ENCODE data around the gene RCBTB1. TPM values are rescaled to one million over a fixed set of nuclear protein-coding genes. Genes with fewer than 3 reads are reported as not detected.
"Not testable (repeated sequence)": the region's sequence is repeated elsewhere in the genome, so short reads cannot be mapped to it uniquely, and the experiment has no call there.

Gene RCBTB1
- total RNA-seq, 4 donors from 2014 or later = 2.0 to 15.1 (median 5.7) TPM

GRCh38 chr13:49622174-49622946 is 37.0 kb upstream of the RCBTB1 start:
- Histone ChIP-seq H3K27me3 (no peaks in the 10 kb centered on the region), H3K9me3 (no peaks in the 10 kb centered on the region), H3K4me3 (no peak overlapping the region), H3K27ac (no peak overlapping the region), H3K4me1 (peaks cover 0 to 17% (median 9%) of the 10 kb centered on the region in 3 donors), H3K36me3 (no peaks in the 10 kb centered on the region)
- TF ChIP-seq POLR2A (IDR thresholded peaks at IDR 0.05) = no peak
- no peak for TF ChIP-seq CTCF (IDR thresholded peaks at IDR 0.05)
- DNase-seq = no peak
- 53 to 70% methylated on average over 10 to 11 of the region's 11 CpGs for WGBS, 2 donors
- intact Hi-C loops (cut with DNase I) = no loop called here

GRCh38 chr13:49620170-49620621 is 34.8 kb upstream of the RCBTB1 start:
- 41 to 63% methylated on average over 14 to 15 of the region's 22 CpGs for WGBS, 2 donors
- intact Hi-C loops (cut with DNase I) = no loop called here
- Histone ChIP-seq H3K4me3 (peak overlapping the region in 1 of 4 donors; percentile 48), H3K36me3 (no peaks in the 10 kb centered on the region), H3K27me3 (no peaks in the 10 kb centered on the region), H3K27ac (no peak overlapping the region), H3K4me1 (peaks cover 0 to 16% (median 3%) of the 10 kb centered on the region in 3 donors), H3K9me3 (no peaks in the 10 kb centered on the region)
- DNase-seq = no peak
- TF ChIP-seq POLR2A (IDR thresholded peaks at IDR 0.05) = no peak
- TF ChIP-seq CTCF (IDR thresholded peaks at IDR 0.05) = no peak

- intact Hi-C loops (cut with DNase I) = no loop called here
- peak overlapping the region in 2 of 4 donors; percentile 17 to 29 for H3K27ac ChIP-seq
- WGBS, 2 donors = 92 to 100% methylated on average over 3 of the region's 3 CpGs
- no peak for DNase-seq
- no peaks in the 10 kb centered on the region for H3K27me3 ChIP-seq
- no peaks in the 10 kb centered on the region for H3K9me3 ChIP-seq
- TF ChIP-seq CTCF (IDR thresholded peaks at IDR 0.05) (no peak), POLR2A (IDR thresholded peaks at IDR 0.05) (no peak)
- H3K36me3 ChIP-seq = no peaks in the 10 kb centered on the region
- H3K4me3 ChIP-seq = no peak overlapping the region
- H3K4me1 ChIP-seq = peaks cover 0 to 15% (median 3%) of the 10 kb centered on the region in 3 donors
Observed at GRCh38 chr13:49616676-49617065, 31.3 kb upstream of the RCBTB1 start.

GRCh38 chr13:49615836-49616675 is 30.7 kb upstream of the RCBTB1 start:
- peak overlapping the region in 3 of 4 donors; percentile 0 to 29 (median 17) for H3K27ac ChIP-seq
- no peak for DNase-seq

GRCh38 chr13:49612042-49612441 is 26.7 kb upstream of the RCBTB1 start:
- peaks cover 0 to 11% (median 0%) of the 10 kb centered on the region in 3 donors for H3K4me1 ChIP-seq
- 82 to 98% methylated on average over 3 of the region's 3 CpGs for WGBS, 2 donors
- H3K36me3 ChIP-seq; H3K27ac ChIP-seq; H3K4me3 ChIP-seq; DNase-seq; intact Hi-C loops (cut with DNase I); H3K9me3 ChIP-seq; H3K27me3 ChIP-seq: not testable (repeated sequence)

More at GRCh38 chr13:49615836-49616675, 30.7 kb upstream of the RCBTB1 start:
- Histone ChIP-seq H3K9me3 (no peaks in the 10 kb centered on the region), H3K36me3 (no peaks in the 10 kb centered on the region), H3K4me3 (no peak overlapping the region), H3K27me3 (no peaks in the 10 kb centered on the region), H3K4me1 (peaks cover 0 to 15% (median 3%) of the 10 kb centered on the region in 3 donors)
- 60 to 61% methylated on average over 8 of the region's 8 CpGs for WGBS, 2 donors
- no peak for TF ChIP-seq CTCF (IDR thresholded peaks at IDR 0.05)
- no peak for TF ChIP-seq POLR2A (IDR thresholded peaks at IDR 0.05)
- intact Hi-C loops (cut with DNase I) = no loop called here
